GM23338 (cell line): ENCODE data around the gene PTPRE.

Source experiments
- CTCF ChIP-seq, 2 experiments: fragments of 200-600 bp in 1 of 2; sonication (generic) in 1 of 2; conservative IDR thresholded peaks; 2 replicates each; pipeline versions ENCODE4 v1.5.1 to v1.6.1; 2016 to 2017; ENCODE audit warnings: antibody characterized with exemption in 2 of 2, low read depth in 2 of 2, mild to moderate bottlenecking in 2 of 2, moderate library complexity in 1 of 2
- EZH2 ChIP-seq: fragments of 200-600 bp; sonication (generic); IDR thresholded peaks from one replicate; pipeline ENCODE4 v1.8.0; 2017; ENCODE audit warnings: antibody characterized with exemption, mild to moderate bottlenecking, low read depth; ENCODE audit not compliant: unreplicated experiment
- JUNB ChIP-seq: IDR thresholded peaks from one replicate; pipeline ENCODE4 v1.6.1; 2016; ENCODE audit warnings: antibody characterized with exemption; ENCODE audit not compliant: unreplicated experiment
- POLR2AphosphoS5 ChIP-seq: IDR thresholded peaks from 2 replicates; pipeline ENCODE4 v1.6.1; 2016; ENCODE audit warnings: antibody characterized with exemption, low read depth
- REST ChIP-seq: IDR thresholded peaks from one replicate; pipeline ENCODE4 v1.6.1; 2018; ENCODE audit warnings: antibody characterized with exemption; ENCODE audit not compliant: unreplicated experiment
- ZNF462 ChIP-seq: fragments of 250-450 bp; sonication (Bioruptor Pico); IDR thresholded peaks from 2 replicates; pipeline ENCODE4 v1.5.0; 2020; ENCODE audit warnings: mild to moderate bottlenecking, moderate library complexity

- TF ChIP-seq POLR2AphosphoS5 (no peak), CTCF (conservative IDR thresholded peaks at IDR 0.05; ENCODE audit: low read depth in 2 of 2) (no peak), EZH2 (no peak), JUNB (no peak), REST (no peak), ZNF462 (CRISPR knock-in tag) (no peak)
Observed at GRCh38 chr10:127884501-127884900, 22.4 kb upstream of the PTPRE start.
